GM12878 (cell line): ENCODE data around the gene ITPKB. TPM values are rescaled to one million over a fixed set of nuclear protein-coding genes. Genes with fewer than 3 reads are reported as not detected.

Experiments
- ATAC-seq: fragments of 200-7000 bp; cut with Tn5 transposase; 3 replicates; pipeline ENCODE4 v1.9.1; 2020; ENCODE audit warnings: mild to moderate bottlenecking, moderate library complexity
- BruUV-seq: library from RNA; stranded (reverse); fragments of 400-500 nt; replicated peaks from 2 replicates; lab custom pipeline; 2021; lab: Mats Ljungman, UMichigan
- CTCF ChIA-PET: fragments of 300-600 bp; sonication (Branson Sonifier 250); formaldehyde crosslinking; extraction: SDS; loops from one replicate; lab custom pipeline; 2021; ENCODE audit warnings: inconsistent platforms; lab: Yijun Ruan, JAX
- POLR2A ChIA-PET: fragments of 350-600 bp; formaldehyde crosslinking; extraction: SDS; loops from one replicate; lab custom pipeline; 2021; ENCODE audit warnings: inconsistent platforms; lab: Charles Lee
- RAD21 ChIA-PET: fragments of 300-600 bp; sonication (Branson Sonifier 250); formaldehyde crosslinking; loops from one replicate; lab custom pipeline; 2023; ENCODE audit warnings: antibody characterized with exemption; ENCODE audit not compliant: unreplicated experiment; lab: Charles Lee
- SMC1A ChIA-PET: fragments of 300-600 bp; sonication (Branson Sonifier 250); formaldehyde crosslinking; loops from one replicate; lab custom pipeline; 2023; ENCODE audit not compliant: unreplicated experiment, uncharacterized antibody; lab: Charles Lee
- DNase-seq: peaks from one replicate; pipeline ENCODE4 v3.0.0-alpha.2; 2011; ENCODE audit warnings: low read depth, low spot score
- FAIRE-seq: peaks from 3 replicates; lab custom pipeline; 2011; peaks lifted over from hg19 to GRCh38; lab: Jason Lieb, UNC
- H2AFZ ChIP-seq: 2 replicates; pipeline ENCODE4 v1.6.0; 2011; ENCODE audit warnings: low read depth, low read length, control low read depth; ENCODE audit not compliant: control insufficient read depth
- H3K27ac ChIP-seq: 2 replicates; pipeline ENCODE4 v1.5.1; 2011; ENCODE audit warnings: control low read depth; ENCODE audit not compliant: control insufficient read depth, insufficient read depth
- H3K27me3 ChIP-seq, 2 experiments: replicated peaks in 1 of 2; 2 replicates each; pipeline versions ENCODE4 v1.6.0 to v1.6.1; 2011; ENCODE audit warnings: low read length in 1 of 2; ENCODE audit not compliant: control insufficient read depth in 2 of 2, insufficient read depth in 2 of 2
- H3K36me3 ChIP-seq, 2 experiments: 2 replicates each; pipeline ENCODE4 v1.5.1; 2011; ENCODE audit warnings: low read length in 1 of 2; ENCODE audit not compliant: control insufficient read depth in 2 of 2, insufficient read depth in 2 of 2
- H3K4me1 ChIP-seq: 2 replicates; pipeline ENCODE4 v1.6.1; 2011; ENCODE audit warnings: mild to moderate bottlenecking, low read length, moderate library complexity, mixed read lengths; ENCODE audit not compliant: control insufficient read depth, insufficient read depth
- H3K4me2 ChIP-seq: 2 replicates; pipeline ENCODE4 v1.6.0; 2011; ENCODE audit warnings: control low read depth; ENCODE audit not compliant: control insufficient read depth, insufficient read depth
- H3K4me3 ChIP-seq: fragments of 200-600 bp; sonication (generic); 2 replicates; pipeline ENCODE4 v1.5.1; 2016
- H3K79me2 ChIP-seq: 2 replicates; pipeline ENCODE4 v1.6.0; 2011; ENCODE audit warnings: low read length; ENCODE audit not compliant: control insufficient read depth, insufficient read depth
- H3K9ac ChIP-seq: 2 replicates; pipeline ENCODE4 v1.8.0; 2011; ENCODE audit warnings: low read length, control low read depth, mixed read lengths; ENCODE audit not compliant: control insufficient read depth, insufficient read depth
- H3K9me3 ChIP-seq: replicated peaks from 3 replicates; pipeline ENCODE4 v1.5.1; 2011; ENCODE audit warnings: mild to moderate bottlenecking, low read length; ENCODE audit not compliant: control insufficient read depth, insufficient read depth
- H4K20me1 ChIP-seq: 2 replicates; pipeline ENCODE4 v1.6.0; 2011; ENCODE audit not compliant: control insufficient read depth, insufficient read depth
- BRCA1 ChIP-seq: IDR thresholded peaks from 2 replicates; pipeline ENCODE4 v1.6.1; 2011; ENCODE audit warnings: low read depth, low read length, improper control_type of control experiment
- EGR1 ChIP-seq, 2 experiments: IDR thresholded peaks; 1 replicate in 1 of 2; 2 replicates in 1 of 2; pipeline ENCODE4 v1.6.1; 2011 to 2012; ENCODE audit warnings: low read depth in 2 of 2, low read length in 2 of 2, borderline replicate concordance in 1 of 2, mild to moderate bottlenecking in 1 of 2, moderate library complexity in 1 of 2
- EP300 ChIP-seq, 2 experiments: fragments of 150-350 bp in 1 of 2; IDR thresholded peaks; 2 replicates each; pipeline ENCODE4 v1.6.1; 2011 to 2012; ENCODE audit warnings: low read depth in 2 of 2, low read length in 2 of 2, borderline replicate concordance in 1 of 2, improper control_type of control experiment in 1 of 2, inconsistent platforms in 1 of 2; ENCODE audit not compliant: control insufficient read depth in 1 of 2
- IKZF1 ChIP-seq: fragments of 450-650 bp; conservative IDR thresholded peaks from 2 replicates; pipeline ENCODE4 v1.6.1; 2017; ENCODE audit warnings: antibody characterized with exemption, mild to moderate bottlenecking
- MEF2B ChIP-seq: fragments of 450-650 bp; IDR thresholded peaks from 2 replicates; pipeline ENCODE4 v1.6.1; 2018; ENCODE audit warnings: mild to moderate bottlenecking, moderate library complexity; ENCODE audit not compliant: partially characterized antibody, poor library complexity, severe bottlenecking
- NFYB ChIP-seq: IDR thresholded peaks from 2 replicates; pipeline ENCODE4 v1.6.1; 2011; ENCODE audit warnings: low read depth, mild to moderate bottlenecking, low read length, improper control_type of control experiment, moderate library complexity; ENCODE audit not compliant: insufficient read depth
- NR2C1 ChIP-seq: fragments of 450-650 bp; IDR thresholded peaks from 2 replicates; pipeline ENCODE4 v1.6.1; 2017; ENCODE audit warnings: antibody characterized with exemption, mild to moderate bottlenecking, moderate library complexity
- NR2F1 ChIP-seq: fragments of 450-650 bp; conservative IDR thresholded peaks from 2 replicates; pipeline ENCODE4 v1.6.1; 2017; ENCODE audit warnings: mild to moderate bottlenecking
- PKNOX1 ChIP-seq: fragments of 450-650 bp; IDR thresholded peaks from 2 replicates; pipeline ENCODE4 v1.6.1; 2016; ENCODE audit warnings: mild to moderate bottlenecking
- RUNX3 ChIP-seq: IDR thresholded peaks from 2 replicates; pipeline ENCODE4 v1.6.1; 2012; ENCODE audit warnings: low read length, inconsistent platforms
- SMAD5 ChIP-seq: IDR thresholded peaks from 2 replicates; pipeline ENCODE4 v1.6.1; 2016; ENCODE audit warnings: antibody characterized with exemption, low read depth
- SPI1 ChIP-seq: IDR thresholded peaks from 2 replicates; pipeline ENCODE4 v1.6.1; 2011; ENCODE audit warnings: low read depth, mild to moderate bottlenecking, low read length, moderate library complexity, borderline replicate concordance; ENCODE audit not compliant: insufficient read depth
- SREBF1 ChIP-seq: IDR thresholded peaks from 2 replicates; pipeline ENCODE4 v1.6.1; 2012; ENCODE audit warnings: mild to moderate bottlenecking, low read length
- STAT3 ChIP-seq: IDR thresholded peaks from 2 replicates; pipeline ENCODE4 v1.6.1; 2011; ENCODE audit warnings: low read depth, low read length, improper control_type of control experiment
- ZNF24 ChIP-seq: fragments of 450-650 bp; IDR thresholded peaks from 2 replicates; pipeline ENCODE4 v1.6.1; 2017; ENCODE audit warnings: antibody characterized with exemption, mild to moderate bottlenecking
- WGBS: methylation state at CpG from one replicate; pipeline ENCODE4 v1.1.6; 2016; ENCODE audit warnings: low lambda C conversion rate; ENCODE audit not compliant: insufficient replicate concordance, insufficient coverage; ENCODE audit errors: missing lambda C conversion rate; 5-methylcytosine and 5-hydroxymethylcytosine counted together
- in situ Hi-C: fragments of 300-500 bp; cut with MboI; formaldehyde crosslinking; loops from 9 replicates; pipeline ENCODE4 v1.14.3; 2018; ENCODE audit warnings: mixed read lengths
- intact Hi-C: fragments of 100-400 bp; cut with micrococcal nuclease; formaldehyde crosslinking; loops from one replicate; pipeline ENCODE4 v1.14.2; 2022; ENCODE audit not compliant: unreplicated experiment
- polyA plus RNA-seq, 11 experiments: library from polyadenylated mRNA; depleted of rRNA in 4 of 11; unstranded in 6 of 11; stranded (reverse) in 5 of 11; fragments of >200 nt; fragmentation: Nextera tagmentation in 4 of 11; fragmentation: Illumina TruSeq in 1 of 11; extraction: Ambion mirVana in 4 of 11; extraction: Trizol in 1 of 11; gene quantifications; 1 replicate in 1 of 11; 2 replicates in 10 of 11; pipeline versions ENCODE4 v1.2.1 to v1.2.3, GENCODE V29; 2011 to 2016; ENCODE audit warnings: inconsistent platforms in 2 of 11, missing spikeins in 2 of 11, low read depth in 1 of 11
- total RNA-seq, 4 experiments: library from RNA; depleted of rRNA in 3 of 4; stranded (reverse); fragments of >200 nt in 3 of 4; fragmentation: Illumina TruSeq in 1 of 4; extraction: Trizol in 1 of 4; gene quantifications; 2 replicates each; pipeline versions ENCODE4 v1.2.1 to v1.2.3, GENCODE V29; 2013 to 2021
- TF ChIP-seq, protein P1 (sequence below): IDR thresholded peaks from 2 replicates; pipeline ENCODE4 v1.6.1; 2012; ENCODE audit warnings: low read depth, low read length, improper control_type of control experiment
- TF ChIP-seq, protein P2 (sequence below): IDR thresholded peaks from 2 replicates; pipeline ENCODE4 v1.6.1; 2011; ENCODE audit warnings: borderline replicate concordance, low read depth, mild to moderate bottlenecking, moderate library complexity, mixed read lengths, low read length; ENCODE audit not compliant: insufficient read depth; ENCODE audit errors: extremely low read length

The ITPKB gene
- total and polyA plus RNA-seq, 10 of the 15 experiments (the other 5 are each of a cell fraction or from before 2014, with no cell fraction given) = 1.3 to 38.7 (median 12.9) TPM

GRCh38 chr1:226633541-226634165 lies 105.4 kb downstream of the ITPKB start (continued):
- no peak for TF ChIP-seq EP300 (IDR thresholded peaks at IDR 0.05; ENCODE audit: borderline replicate concordance in 1 of 2, control insufficient read depth in 1 of 2, low read depth in 2 of 2, low read length in 2 of 2)
- no peak for TF ChIP-seq SMAD5
- TF ChIP-seq BRCA1 = no peak

DNA sequence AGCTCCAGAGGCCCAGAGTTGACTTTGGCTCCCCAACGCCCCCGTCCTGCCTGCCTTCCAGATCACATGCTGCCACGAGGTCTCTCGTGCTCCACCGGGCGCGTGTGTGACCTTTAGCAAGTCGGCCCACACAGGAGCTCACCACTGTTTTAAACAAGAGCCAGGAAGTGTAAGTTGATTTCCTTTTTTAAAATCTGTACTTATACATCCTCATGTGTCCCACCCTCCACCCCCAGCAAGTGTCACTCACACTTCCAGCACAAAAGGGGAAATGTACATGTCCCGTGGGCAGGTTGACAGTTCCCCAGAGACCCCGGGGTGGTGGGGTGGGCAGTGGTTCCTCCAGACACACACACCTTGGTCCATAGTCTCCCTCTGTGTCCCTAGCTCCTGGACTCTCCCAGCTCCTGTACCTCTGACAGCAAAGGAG lies 106.1 kb downstream of the ITPKB start:
- DNase-seq = no peak
- CTCF ChIA-PET = interaction anchor here (0.8 to 6.9 kb wide), 23 partner anchors 10 to 910 kb away, joined by 3 to 112 read pairs (median 5); partner anchors contain the start of gene COQ8A
- intact Hi-C loops = no loop called here
- Histone ChIP-seq H3K9me3 (no peaks in the 10 kb centered on the region), H4K20me1 (no peaks in the 10 kb centered on the region), H3K36me3 (peaks cover 9 to 15% of the 10 kb centered on the region in 2 experiments), H3K27me3 (no peaks in the 10 kb centered on the region), H3K9ac (no peak overlapping the region), H3K27ac (no peak overlapping the region), H3K79me2 (no peaks in the 10 kb centered on the region), H3K4me3 (no peak overlapping the region), H2AFZ (no peak overlapping the region), H3K4me2 (no peak overlapping the region), H3K4me1 (peaks cover 21% of the 10 kb centered on the region)
- in situ Hi-C loops = loop anchor here (5.0 kb wide), 1 partner anchor 194 kb away; no protein-coding TSS in a partner anchor
- BruUV-seq = no TSS peak
- no peak for FAIRE-seq
- ATAC-seq = peak; percentile 25
- WGBS = 39% methylated on average over 10 of the region's 10 CpGs
- SMC1A ChIA-PET = interaction anchor here (0.8 to 4.4 kb wide), 16 partner anchors 9 to 250 kb away, joined by 3 to 86 read pairs (median 4); partner anchors contain the start of gene STUM
- POLR2A ChIA-PET = interaction anchor here (0.6 to 2.0 kb wide), 8 partner anchors 11 to 814 kb away, joined by 3 to 12 read pairs (median 3); partner anchors contain the start of gene ITPKB
- RAD21 ChIA-PET = interaction anchor here (0.8 to 4.9 kb wide), 15 partner anchors 9 to 432 kb away, joined by 3 to 42 read pairs (median 5); partner anchors contain the start of gene ITPKB
- TF ChIP-seq, protein P1, sequence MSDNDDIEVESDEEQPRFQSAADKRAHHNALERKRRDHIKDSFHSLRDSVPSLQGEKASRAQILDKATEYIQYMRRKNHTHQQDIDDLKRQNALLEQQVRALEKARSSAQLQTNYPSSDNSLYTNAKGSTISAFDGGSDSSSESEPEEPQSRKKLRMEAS = peak; percentile 56; the same call in 1 of the 2 replicates
- TF ChIP-seq SPI1 (peak; percentile 72), NFYB (no peak), NR2F1 (peak; percentile 79), SREBF1 (no peak), EGR1 (IDR thresholded peaks at IDR 0.05; ENCODE audit: borderline replicate concordance in 1 of 2, low read depth in 2 of 2, low read length in 2 of 2) (peak in 1 of 2 experiments; percentile 67; a peak in 2 of 3 replicates), RUNX3 (peak; percentile 13; the same call in 1 of the 2 replicates), NR2C1 (peak; percentile 61), PKNOX1 (peak; percentile 86), MEF2B (peak; percentile 90), ZNF24 (peak; percentile 41; the same call in 1 of the 2 replicates), IKZF1 (peak; percentile 79), STAT3 (no peak)
- TF ChIP-seq, protein P2, sequence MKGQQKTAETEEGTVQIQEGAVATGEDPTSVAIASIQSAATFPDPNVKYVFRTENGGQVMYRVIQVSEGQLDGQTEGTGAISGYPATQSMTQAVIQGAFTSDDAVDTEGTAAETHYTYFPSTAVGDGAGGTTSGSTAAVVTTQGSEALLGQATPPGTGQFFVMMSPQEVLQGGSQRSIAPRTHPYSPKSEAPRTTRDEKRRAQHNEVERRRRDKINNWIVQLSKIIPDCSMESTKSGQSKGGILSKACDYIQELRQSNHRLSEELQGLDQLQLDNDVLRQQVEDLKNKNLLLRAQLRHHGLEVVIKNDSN = peak; percentile 1
